Thyroid gland (tissue), 4 donors: ENCODE results near the gene OCA2.

Experiments used
- POLR2A ChIP-seq, 2 donors: fragments of 450-650 bp; IDR thresholded peaks; one replicate each; pipeline ENCODE4 v1.6.1; 2017; ENCODE audit warnings: antibody characterized with exemption in 2 of 2, mild to moderate bottlenecking in 2 of 2, moderate library complexity in 1 of 2
- TF ChIP-seq, protein P1 (sequence below), 6 experiments: fragments of 200-600 bp in 3 of 6; fragments of 450-650 bp in 3 of 6; sonication (generic) in 3 of 6; IDR thresholded peaks; one replicate each; pipeline ENCODE4 v1.5.1; 2016 to 2019; ENCODE audit warnings: antibody characterized with exemption in 6 of 6, mild to moderate bottlenecking in 2 of 6, inconsistent platforms in 1 of 6, moderate library complexity in 1 of 6

DNA sequence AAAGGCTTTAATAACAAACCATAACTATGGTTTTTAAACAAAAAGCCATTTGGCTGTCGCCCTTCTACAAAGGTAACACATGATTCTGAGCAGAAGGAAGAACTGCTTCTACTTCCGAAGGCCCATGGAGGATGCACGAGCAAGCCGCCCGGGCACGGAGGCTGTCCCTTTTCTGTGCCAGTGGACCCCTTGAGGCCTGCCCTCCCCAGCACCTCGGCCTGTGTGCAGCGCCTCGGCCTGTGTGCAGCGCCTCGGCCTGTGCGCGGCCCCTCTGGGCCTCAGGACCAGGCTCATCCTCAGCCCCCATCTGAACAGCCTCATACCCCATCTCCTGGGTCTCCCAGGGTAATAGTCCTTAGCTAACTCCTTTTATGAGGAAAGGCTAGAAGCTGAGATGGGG, 329.5 kb downstream of the OCA2 start:
- TF ChIP-seq, protein P1, sequence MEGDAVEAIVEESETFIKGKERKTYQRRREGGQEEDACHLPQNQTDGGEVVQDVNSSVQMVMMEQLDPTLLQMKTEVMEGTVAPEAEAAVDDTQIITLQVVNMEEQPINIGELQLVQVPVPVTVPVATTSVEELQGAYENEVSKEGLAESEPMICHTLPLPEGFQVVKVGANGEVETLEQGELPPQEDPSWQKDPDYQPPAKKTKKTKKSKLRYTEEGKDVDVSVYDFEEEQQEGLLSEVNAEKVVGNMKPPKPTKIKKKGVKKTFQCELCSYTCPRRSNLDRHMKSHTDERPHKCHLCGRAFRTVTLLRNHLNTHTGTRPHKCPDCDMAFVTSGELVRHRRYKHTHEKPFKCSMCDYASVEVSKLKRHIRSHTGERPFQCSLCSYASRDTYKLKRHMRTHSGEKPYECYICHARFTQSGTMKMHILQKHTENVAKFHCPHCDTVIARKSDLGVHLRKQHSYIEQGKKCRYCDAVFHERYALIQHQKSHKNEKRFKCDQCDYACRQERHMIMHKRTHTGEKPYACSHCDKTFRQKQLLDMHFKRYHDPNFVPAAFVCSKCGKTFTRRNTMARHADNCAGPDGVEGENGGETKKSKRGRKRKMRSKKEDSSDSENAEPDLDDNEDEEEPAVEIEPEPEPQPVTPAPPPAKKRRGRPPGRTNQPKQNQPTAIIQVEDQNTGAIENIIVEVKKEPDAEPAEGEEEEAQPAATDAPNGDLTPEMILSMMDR (IDR thresholded peaks at IDR 0.05) = no peak
- TF ChIP-seq POLR2A (IDR thresholded peaks at IDR 0.05) = no peak
